H9 (cell line): ENCODE results near the gene LATS2. TPM values are rescaled to one million over a fixed set of nuclear protein-coding genes. Genes with fewer than 3 reads are reported as not detected.

Experiments used
- DNase-seq: peaks from one replicate; pipeline ENCODE4 v3.0.0-alpha.2; 2017
- H2AFZ ChIP-seq: one replicate; pipeline ENCODE4 v1.6.1; 2013; ENCODE audit warnings: mild to moderate bottlenecking, low read length, control low read depth, moderate library complexity
- H2AK5ac ChIP-seq: 2 replicates; pipeline ENCODE4 v1.6.1; 2013; ENCODE audit warnings: low read length, control low read depth, mixed read lengths; ENCODE audit not compliant: insufficient read length
- H2BK120ac ChIP-seq: one replicate; pipeline ENCODE4 v1.6.1; 2013; ENCODE audit warnings: low read depth, mild to moderate bottlenecking, low read length, control low read depth, inconsistent platforms; ENCODE audit not compliant: poor library complexity, severe bottlenecking
- H2BK12ac ChIP-seq: 2 replicates; pipeline ENCODE4 v1.6.1; 2013; ENCODE audit warnings: low read length, control low read depth, mixed read lengths, low read depth; ENCODE audit not compliant: insufficient read length
- H2BK15ac ChIP-seq: 2 replicates; pipeline ENCODE4 v1.6.1; 2013; ENCODE audit warnings: low read depth, low read length, control low read depth
- H2BK20ac ChIP-seq: one replicate; pipeline ENCODE4 v1.6.1; 2013; ENCODE audit warnings: low read depth, mild to moderate bottlenecking, low read length, control low read depth, inconsistent platforms; ENCODE audit not compliant: poor library complexity, severe bottlenecking
- H2BK5ac ChIP-seq: 2 replicates; pipeline ENCODE4 v1.6.1; 2013; ENCODE audit warnings: low read length, control low read depth, mixed read lengths; ENCODE audit not compliant: insufficient read length
- H3K14ac ChIP-seq: 2 replicates; pipeline ENCODE4 v1.6.1; 2013; ENCODE audit warnings: low read length, control low read depth; ENCODE audit not compliant: insufficient read depth
- H3K18ac ChIP-seq: 2 replicates; pipeline ENCODE4 v1.6.1; 2013; ENCODE audit warnings: low read depth, mild to moderate bottlenecking, mixed read lengths, low read length, control low read depth; ENCODE audit not compliant: insufficient read length
- H3K23ac ChIP-seq: 2 replicates; pipeline ENCODE4 v1.6.1; 2013; ENCODE audit warnings: low read length, control low read depth, mixed read lengths, low read depth; ENCODE audit not compliant: insufficient read length
- H3K23me2 ChIP-seq: 2 replicates; pipeline ENCODE4 v1.6.1; 2013; ENCODE audit warnings: low read depth, mild to moderate bottlenecking, mixed read lengths, low read length, control low read depth; ENCODE audit not compliant: insufficient read length, poor library complexity, severe bottlenecking
- H3K27ac ChIP-seq: 2 replicates; pipeline ENCODE4 v1.5.1; 2013; ENCODE audit warnings: low read length, control low read depth, mixed read lengths, low read depth; ENCODE audit not compliant: insufficient read length
- H3K27me3 ChIP-seq: 2 replicates; pipeline ENCODE4 v1.6.1; 2013; ENCODE audit warnings: low read length, control low read depth, inconsistent platforms; ENCODE audit not compliant: insufficient read depth
- H3K4ac ChIP-seq: 2 replicates; pipeline ENCODE4 v1.6.1; 2013; ENCODE audit warnings: low read depth, mild to moderate bottlenecking, control low read depth, inconsistent platforms, low read length, moderate library complexity
- H3K4me1 ChIP-seq: 2 replicates; pipeline ENCODE4 v1.6.1; 2013; ENCODE audit warnings: low read length, control low read depth, inconsistent platforms; ENCODE audit not compliant: insufficient read depth
- H3K4me2 ChIP-seq: 2 replicates; pipeline ENCODE4 v1.6.1; 2013; ENCODE audit warnings: low read length, control low read depth, mixed read lengths; ENCODE audit not compliant: insufficient read length, insufficient read depth
- H3K56ac ChIP-seq: 2 replicates; pipeline ENCODE4 v1.6.1; 2013; ENCODE audit warnings: low read depth, mild to moderate bottlenecking, mixed read lengths, low read length, control low read depth; ENCODE audit not compliant: insufficient read length
- H3K79me1 ChIP-seq: 2 replicates; pipeline ENCODE4 v1.6.1; 2013; ENCODE audit warnings: low read depth, mild to moderate bottlenecking, moderate library complexity, low read length, control low read depth, inconsistent platforms; ENCODE audit not compliant: insufficient read depth, poor library complexity, severe bottlenecking
- H3K79me2 ChIP-seq: 2 replicates; pipeline ENCODE4 v1.6.1; 2013; ENCODE audit warnings: low read length, control low read depth, inconsistent platforms; ENCODE audit not compliant: insufficient read depth
- H3K9ac ChIP-seq: 2 replicates; pipeline ENCODE4 v1.6.1; 2013; ENCODE audit warnings: low read length, control low read depth, mixed read lengths; ENCODE audit not compliant: insufficient read length; ENCODE audit errors: extremely low read depth
- H3K9me3 ChIP-seq: one replicate; pipeline ENCODE4 v1.6.1; 2013; ENCODE audit warnings: low read depth, low read length, inconsistent platforms; ENCODE audit not compliant: control insufficient read depth
- H3T11ph ChIP-seq: one replicate; pipeline ENCODE4 v1.6.1; 2013; ENCODE audit warnings: mild to moderate bottlenecking, low read length, control low read depth, inconsistent platforms
- H4K20me1 ChIP-seq: one replicate; pipeline ENCODE4 v1.6.1; 2013; ENCODE audit not compliant: control insufficient read depth, insufficient read length, insufficient read depth
- H4K5ac ChIP-seq: 2 replicates; pipeline ENCODE4 v1.6.1; 2013; ENCODE audit warnings: low read depth, mild to moderate bottlenecking, mixed read lengths, low read length, control low read depth; ENCODE audit not compliant: insufficient read length
- H4K8ac ChIP-seq: replicated peaks from 2 replicates; pipeline ENCODE4 v1.6.1; 2013; ENCODE audit warnings: low read length, control low read depth, mixed read lengths, low read depth; ENCODE audit not compliant: insufficient read length
- H4K91ac ChIP-seq: 2 replicates; pipeline ENCODE4 v1.6.1; 2013; ENCODE audit warnings: low read depth, mild to moderate bottlenecking, moderate library complexity, mixed read lengths, low read length, control low read depth; ENCODE audit not compliant: insufficient read length
- H3K27ac Mint-ChIP-seq, 3 experiments: 2 replicates in 2 of 3; 3 replicates in 1 of 3; pipeline ENCODE4 v1.8.0; 2020 to 2021; ENCODE audit warnings: mixed read lengths in 3 of 3, mild to moderate bottlenecking in 1 of 3, moderate library complexity in 1 of 3
- H3K27me3 Mint-ChIP-seq: 2 replicates; pipeline ENCODE4 v1.8.0; 2021; ENCODE audit warnings: low read depth, mild to moderate bottlenecking, moderate library complexity, mixed read lengths
- H3K36me3 Mint-ChIP-seq, 3 experiments: 2 replicates in 2 of 3; 3 replicates in 1 of 3; pipeline ENCODE4 v1.8.0; 2020 to 2021; ENCODE audit warnings: low read depth in 3 of 3, mixed read lengths in 3 of 3; ENCODE audit not compliant: insufficient read depth in 1 of 3
- H3K4me1 Mint-ChIP-seq, 2 experiments: 2 replicates each; pipeline ENCODE4 v1.8.0; 2020; ENCODE audit warnings: mixed read lengths in 2 of 2
- H3K4me3 Mint-ChIP-seq, 2 experiments: 2 replicates in 1 of 2; 3 replicates in 1 of 2; pipeline ENCODE4 v1.8.0; 2020 to 2021; ENCODE audit warnings: mild to moderate bottlenecking in 2 of 2, mixed read lengths in 2 of 2, moderate library complexity in 1 of 2
- H3K9me3 Mint-ChIP-seq, 2 experiments: 2 replicates in 1 of 2; 3 replicates in 1 of 2; pipeline ENCODE4 v1.8.0; 2020; ENCODE audit warnings: mild to moderate bottlenecking in 2 of 2, mixed read lengths in 2 of 2, moderate library complexity in 1 of 2
- CTCF ChIP-seq: fragments of 200-600 bp; sonication (generic); conservative IDR thresholded peaks from 3 replicates; pipeline ENCODE4 v1.8.0; 2021; ENCODE audit warnings: antibody characterized with exemption, mild to moderate bottlenecking
- WGBS: extraction: QIAGEN DNeasy Blood & Tissue Kit; methylation state at CpG from one replicate; pipeline ENCODE4 v1.1.7; 2013; ENCODE audit warnings: missing lambda C conversion rate, low lambda C conversion rate, mixed read lengths; ENCODE audit not compliant: insufficient read length; ENCODE audit errors: extremely low coverage; 5-methylcytosine and 5-hydroxymethylcytosine counted together
- total RNA-seq: library from RNA; stranded (reverse); gene quantifications from 2 replicates; pipeline ENCODE4 v1.2.1, GENCODE V29; 2021

Gene LATS2
- total RNA-seq, 1 experiment from 2014 or later = 20.0 TPM

GRCh38 chr13:21009036-21009435, 52.4 kb downstream of the LATS2 start:
- no CpG with 5 or more reads among the region's 7 CpGs for WGBS
- Histone ChIP-seq H3K9ac (no peak overlapping the region), H3K23me2 (no peaks in the 10 kb centered on the region), H2BK20ac (no peak overlapping the region), H3K23ac (no peak overlapping the region), H3K4me1 (peaks cover 5% of the 10 kb centered on the region), H4K8ac (no peak overlapping the region), H3K27me3 (no peaks in the 10 kb centered on the region), H2AK5ac (no peak overlapping the region), H2BK12ac (no peak overlapping the region), H4K20me1 (no peaks in the 10 kb centered on the region), H3T11ph (no peak overlapping the region), H2AFZ (no peak overlapping the region), H3K4ac (no peak overlapping the region), H2BK15ac (no peak overlapping the region), H3K4me2 (no peak overlapping the region), H3K56ac (no peak overlapping the region), H3K18ac (no peak overlapping the region), H2BK120ac (no peak overlapping the region), H3K14ac (no peak overlapping the region), H3K27ac (no peak overlapping the region), H4K91ac (no peak overlapping the region), H3K9me3 (no peaks in the 10 kb centered on the region), H4K5ac (no peak overlapping the region), H3K79me1 (peaks cover 14% of the 10 kb centered on the region), H3K79me2 (peaks cover 22% of the 10 kb centered on the region; the same call in 1 of the 2 replicates), H2BK5ac (no peak overlapping the region)
- H3K4me3 Mint-ChIP-seq = no peak overlapping the region
- H3K4me1 Mint-ChIP-seq = peaks cover 18 to 27% of the 10 kb centered on the region in 2 experiments
- no peaks in the 10 kb centered on the region for H3K27me3 Mint-ChIP-seq
- peak overlapping the region in 2 of 3 experiments; percentile 42 to 76; a peak in 4 of 7 replicates for H3K27ac Mint-ChIP-seq
- peaks cover 0 to 4% (median 2%) of the 10 kb centered on the region in 3 experiments; a peak in 3 of 7 replicates for H3K36me3 Mint-ChIP-seq
- no peaks in the 10 kb centered on the region for H3K9me3 Mint-ChIP-seq
- DNase-seq = no peak
- TF ChIP-seq CTCF = no peak
